MCF 10A (cell line): Measurements from ENCODE around the gene TAF4B. TPM values are rescaled to one million over a fixed set of nuclear protein-coding genes. Genes with fewer than 3 reads are reported as not detected.

ENCODE experiments used
- BruUV-seq: library from RNA; stranded (reverse); fragments of 400-500 nt; replicated peaks from 2 replicates; lab custom pipeline; 2021; lab: Mats Ljungman, UMichigan
- CTCF ChIA-PET: fragments of 300-600 bp; sonication (Branson Sonifier 250); formaldehyde crosslinking; extraction: SDS; loops from one replicate; lab custom pipeline; 2021; ENCODE audit warnings: antibody characterized with exemption, inconsistent platforms; lab: Yijun Ruan, JAX
- POLR2A ChIA-PET: fragments of 300-600, 350-650 bp; sonication (Branson Sonifier 250); formaldehyde crosslinking; extraction: SDS; loops from one replicate; lab custom pipeline; 2020; ENCODE audit warnings: antibody characterized with exemption, inconsistent platforms; lab: Yijun Ruan, JAX
- DNase-seq: peaks from one replicate; pipeline ENCODE4 v3.0.0-alpha.2; 2018; ENCODE audit not compliant: unreplicated experiment
- H3K27ac Mint-ChIP-seq: one replicate; pipeline ENCODE4 v1.8.0; 2022; ENCODE audit warnings: mild to moderate bottlenecking, low read depth, mixed read lengths; ENCODE audit not compliant: unreplicated experiment
- H3K27me3 Mint-ChIP-seq: one replicate; pipeline ENCODE4 v1.8.0; 2022; ENCODE audit warnings: mixed read lengths; ENCODE audit not compliant: insufficient read depth, unreplicated experiment
- H3K36me3 Mint-ChIP-seq: one replicate; pipeline ENCODE4 v1.8.0; 2022; ENCODE audit warnings: mild to moderate bottlenecking, moderate library complexity, mixed read lengths; ENCODE audit not compliant: insufficient read depth, unreplicated experiment
- H3K4me1 Mint-ChIP-seq: one replicate; pipeline ENCODE4 v1.8.0; 2022; ENCODE audit warnings: mixed read lengths; ENCODE audit not compliant: insufficient read depth, unreplicated experiment
- H3K4me3 Mint-ChIP-seq: one replicate; pipeline ENCODE4 v1.8.0; 2022; ENCODE audit warnings: mild to moderate bottlenecking, moderate library complexity, mixed read lengths; ENCODE audit not compliant: unreplicated experiment
- H3K9me3 Mint-ChIP-seq: one replicate; pipeline ENCODE4 v1.8.0; 2022; ENCODE audit warnings: mixed read lengths; ENCODE audit not compliant: unreplicated experiment
- CTCF ChIP-seq: fragments of 200-600 bp; IDR thresholded peaks from one replicate; pipeline ENCODE4 v1.8.0; 2022; ENCODE audit warnings: antibody characterized with exemption, mild to moderate bottlenecking; ENCODE audit not compliant: unreplicated experiment
- intact Hi-C: fragments of 100-400 bp; cut with micrococcal nuclease; formaldehyde crosslinking; loops from 2 replicates; pipeline ENCODE4 v1.14.1; 2022
- total RNA-seq: library from RNA; stranded (reverse); gene quantifications from 2 replicates; pipeline ENCODE4 v1.2.3, GENCODE V29; 2022

TAF4B gene
- total RNA-seq, 1 experiment from 2014 or later = 9.2 TPM

- no peaks in the 10 kb centered on the region for H3K27me3 Mint-ChIP-seq
- no peaks in the 10 kb centered on the region for H3K4me1 Mint-ChIP-seq
- intact Hi-C loops = loop anchor here (1.0 to 2.0 kb wide), 6 partner anchors 76 to 697 kb away; no protein-coding TSS in a partner anchor
- no peaks in the 10 kb centered on the region for H3K36me3 Mint-ChIP-seq
- ChIA-PET POLR2A (interaction anchor here (0.7 to 1.3 kb wide), 5 partner anchors 76 to 305 kb away, joined by 3 to 5 read pairs (median 3); no protein-coding TSS in a partner anchor), CTCF (interaction anchor here (0.6 to 2.9 kb wide), 31 partner anchors 9 to 1381 kb away, joined by 3 to 16 read pairs (median 3); no protein-coding TSS in a partner anchor)
- no TSS peak for BruUV-seq
- H3K9me3 Mint-ChIP-seq = no peaks in the 10 kb centered on the region
- TF ChIP-seq CTCF = peak; percentile 59
- no peak overlapping the region for H3K27ac Mint-ChIP-seq
- peak; percentile 65 for DNase-seq
- no peak overlapping the region for H3K4me3 Mint-ChIP-seq
Measured at GRCh38 chr18:26307161-26307773, 81.0 kb downstream of the TAF4B start.

GRCh38 chr18:26309281-26309680 lies 83.0 kb downstream of the TAF4B start:
- H3K27ac Mint-ChIP-seq = no peak overlapping the region
- peak; percentile 53 for DNase-seq
- H3K4me3 Mint-ChIP-seq = no peak overlapping the region
- CTCF ChIA-PET = interaction anchor here (0.6 to 1.5 kb wide), 12 partner anchors 9 to 1952 kb away, joined by 3 to 5 read pairs (median 3); no protein-coding TSS in a partner anchor
- no peaks in the 10 kb centered on the region for H3K4me1 Mint-ChIP-seq
- BruUV-seq = no TSS peak
- no peaks in the 10 kb centered on the region for H3K9me3 Mint-ChIP-seq
- H3K27me3 Mint-ChIP-seq = no peaks in the 10 kb centered on the region
- TF ChIP-seq CTCF = no peak
- no peaks in the 10 kb centered on the region for H3K36me3 Mint-ChIP-seq
- intact Hi-C loops = no loop called here
- POLR2A ChIA-PET = interaction anchor here (0.7 to 1.4 kb wide), 2 partner anchors 9 to 312 kb away, joined by 3 read pairs; no protein-coding TSS in a partner anchor

GRCh38 chr18:26312199-26312598 lies 86.0 kb downstream of the TAF4B start:
- Mint-ChIP-seq H3K4me1 (no peaks in the 10 kb centered on the region), H3K9me3 (no peaks in the 10 kb centered on the region), H3K27me3 (no peaks in the 10 kb centered on the region), H3K4me3 (no peak overlapping the region), H3K36me3 (no peaks in the 10 kb centered on the region), H3K27ac (no peak overlapping the region)
- no peak for DNase-seq
- no TSS peak for BruUV-seq
- POLR2A ChIA-PET = no interaction called here
- intact Hi-C loops = no loop called here
- CTCF ChIA-PET = no interaction called here
- TF ChIP-seq CTCF = no peak

GRCh38 chr18:26317398-26317797 lies 91.2 kb downstream of the TAF4B start:
- Mint-ChIP-seq H3K4me1 (no peaks in the 10 kb centered on the region), H3K27ac (no peak overlapping the region), H3K4me3 (no peak overlapping the region), H3K9me3 (peaks cover 1% of the 10 kb centered on the region), H3K27me3 (no peaks in the 10 kb centered on the region), H3K36me3 (peaks cover 11% of the 10 kb centered on the region)
- peak; percentile 70 for DNase-seq
- ChIA-PET CTCF (interaction anchor here (0.9 to 1.2 kb wide), 2 partner anchors 88 to 229 kb away, joined by 3 to 4 read pairs; no protein-coding TSS in a partner anchor), POLR2A (interaction anchor here (0.6 kb wide), 1 partner anchor 206 kb away, joined by 3 read pairs; no protein-coding TSS in a partner anchor)
- BruUV-seq = no TSS peak
- intact Hi-C loops = no loop called here
- TF ChIP-seq CTCF = no peak
